Hepatocyte (in vitro differentiated cells): Measurements from ENCODE around the gene NGLY1. TPM values are rescaled to one million over a fixed set of nuclear protein-coding genes. Genes with fewer than 3 reads are reported as not detected.

ENCODE experiments used
- DNase-seq: peaks from one replicate; pipeline ENCODE4 v3.0.0-alpha.2; 2016; ENCODE audit warnings: low spot score
- H2AFZ ChIP-seq: fragments of 200-600 bp; sonication (generic); 2 replicates; pipeline ENCODE4 v1.6.0; 2016; ENCODE audit warnings: antibody characterized with exemption, mild to moderate bottlenecking
- H3K27ac ChIP-seq: fragments of 200-600 bp; sonication (generic); 2 replicates; pipeline ENCODE4 v1.5.1; 2016; ENCODE audit warnings: mild to moderate bottlenecking
- H3K27me3 ChIP-seq: fragments of 200-600 bp; sonication (generic); 2 replicates; pipeline ENCODE4 v1.6.1; 2016
- H3K36me3 ChIP-seq: fragments of 200-600 bp; sonication (generic); replicated peaks from 2 replicates; pipeline ENCODE4 v1.5.1; 2016; ENCODE audit warnings: low read depth; ENCODE audit not compliant: insufficient read depth
- H3K4me1 ChIP-seq: fragments of 200-600 bp; sonication (generic); 2 replicates; pipeline ENCODE4 v1.5.1; 2016; ENCODE audit warnings: mild to moderate bottlenecking, moderate library complexity; ENCODE audit not compliant: insufficient read depth
- H3K4me2 ChIP-seq: fragments of 200-600 bp; sonication (generic); 2 replicates; pipeline ENCODE4 v1.6.0; 2016
- H3K4me3 ChIP-seq: fragments of 200-600 bp; sonication (generic); 2 replicates; pipeline ENCODE4 v1.5.1; 2016; ENCODE audit warnings: mild to moderate bottlenecking
- H3K79me2 ChIP-seq: fragments of 200-600 bp; sonication (generic); 2 replicates; pipeline ENCODE4 v1.6.0; 2017; ENCODE audit warnings: mild to moderate bottlenecking
- H3K9me2 ChIP-seq: fragments of 200-600 bp; sonication (generic); replicated peaks from 2 replicates; pipeline ENCODE4 v1.6.0; 2017; ENCODE audit warnings: mild to moderate bottlenecking; ENCODE audit not compliant: insufficient read depth
- H3K9me3 ChIP-seq: fragments of 200-600 bp; sonication (generic); 2 replicates; pipeline ENCODE4 v1.5.1; 2016; ENCODE audit warnings: low read depth, mild to moderate bottlenecking
- H4K20me1 ChIP-seq: fragments of 200-600 bp; sonication (generic); 2 replicates; pipeline ENCODE4 v1.6.0; 2016; ENCODE audit warnings: mild to moderate bottlenecking; ENCODE audit not compliant: insufficient read depth, poor library complexity, severe bottlenecking
- CTCF ChIP-seq: fragments of 200-600 bp; sonication (generic); IDR thresholded peaks from 2 replicates; pipeline ENCODE4 v1.5.1; 2016; ENCODE audit warnings: antibody characterized with exemption, mild to moderate bottlenecking; ENCODE audit not compliant: poor library complexity
- EZH2 ChIP-seq: fragments of 200-600 bp; sonication (generic); IDR thresholded peaks from 2 replicates; pipeline ENCODE4 v1.6.1; 2016; ENCODE audit warnings: antibody characterized with exemption, mild to moderate bottlenecking, borderline replicate concordance
- EZH2phosphoT487 ChIP-seq: fragments of 200-600 bp; sonication (generic); IDR thresholded peaks from one replicate; pipeline ENCODE4 v1.6.1; 2018; ENCODE audit warnings: antibody characterized with exemption, mild to moderate bottlenecking, low read depth, moderate library complexity; ENCODE audit not compliant: unreplicated experiment, severe bottlenecking
- WGBS: methylation state at CpG from one replicate; pipeline ENCODE4 v1.1.6; 2016; ENCODE audit warnings: low lambda C conversion rate; ENCODE audit errors: missing lambda C conversion rate; 5-methylcytosine and 5-hydroxymethylcytosine counted together
- polyA plus RNA-seq: library from polyadenylated mRNA; unstranded; fragments of >200 nt; fragmentation: Nextera tagmentation; extraction: Ambion mirVana; gene quantifications from 2 replicates; pipeline ENCODE4 v1.2.1, GENCODE V29; 2016
- total RNA-seq: library from RNA; depleted of rRNA; stranded (reverse); fragments of >200 nt; gene quantifications from 2 replicates; pipeline ENCODE4 v1.2.3, GENCODE V29; 2014

NGLY1 gene
- total and polyA plus RNA-seq, 2 experiments from 2014 or later, result 32.7 to 34.7 TPM

GRCh38 chr3:25748189-25748588 lies 35.1 kb downstream of the NGLY1 start:
- H3K36me3 ChIP-seq, result no peaks in the 10 kb centered on the region
- no peaks in the 10 kb centered on the region for H3K9me2 ChIP-seq
- no peaks in the 10 kb centered on the region for H3K79me2 ChIP-seq
- no peaks in the 10 kb centered on the region for H3K4me1 ChIP-seq
- no peaks in the 10 kb centered on the region for H3K27me3 ChIP-seq
- H3K4me2 ChIP-seq, result no peak overlapping the region
- no peak overlapping the region for H3K27ac ChIP-seq
- no peak for DNase-seq
- no peak overlapping the region for H2AFZ ChIP-seq
- H4K20me1 ChIP-seq, result no peaks in the 10 kb centered on the region
- no peaks in the 10 kb centered on the region for H3K9me3 ChIP-seq
- H3K4me3 ChIP-seq, result no peak overlapping the region
- TF ChIP-seq EZH2 (no peak), EZH2phosphoT487 (no peak), CTCF (no peak)
- 77% methylated on average over 3 of the region's 3 CpGs for WGBS

GRCh38 chr3:25747033-25747432 lies 36.2 kb downstream of the NGLY1 start:
- Histone ChIP-seq H3K27me3 (no peaks in the 10 kb centered on the region), H3K4me3 (no peak overlapping the region), H4K20me1 (no peaks in the 10 kb centered on the region), H3K4me1 (no peaks in the 10 kb centered on the region), H3K79me2 (no peaks in the 10 kb centered on the region), H3K36me3 (no peaks in the 10 kb centered on the region), H2AFZ (no peak overlapping the region), H3K9me2 (no peaks in the 10 kb centered on the region), H3K9me3 (no peaks in the 10 kb centered on the region), H3K27ac (no peak overlapping the region), H3K4me2 (no peak overlapping the region)
- TF ChIP-seq CTCF (no peak), EZH2 (no peak), EZH2phosphoT487 (no peak)
- no peak for DNase-seq

GRCh38 chr3:25744470-25744869 lies 38.8 kb downstream of the NGLY1 start:
- Histone ChIP-seq H3K36me3 (no peaks in the 10 kb centered on the region), H3K4me2 (no peak overlapping the region), H4K20me1 (no peaks in the 10 kb centered on the region), H3K9me3 (no peaks in the 10 kb centered on the region), H2AFZ (no peak overlapping the region), H3K79me2 (no peaks in the 10 kb centered on the region), H3K4me3 (no peak overlapping the region), H3K27me3 (no peaks in the 10 kb centered on the region), H3K27ac (no peak overlapping the region), H3K9me2 (no peaks in the 10 kb centered on the region), H3K4me1 (no peaks in the 10 kb centered on the region)
- 96% methylated on average over 3 of the region's 3 CpGs for WGBS
- TF ChIP-seq EZH2phosphoT487 (no peak), CTCF (no peak), EZH2 (no peak)
- no peak for DNase-seq

- no peaks in the 10 kb centered on the region for H3K27me3 ChIP-seq
- DNase-seq, result no peak
- no peak overlapping the region for H2AFZ ChIP-seq
- no peaks in the 10 kb centered on the region for H3K9me3 ChIP-seq
- no peak overlapping the region for H3K27ac ChIP-seq
- H4K20me1 ChIP-seq, result no peaks in the 10 kb centered on the region
- H3K4me2 ChIP-seq, result no peak overlapping the region
- no peaks in the 10 kb centered on the region for H3K9me2 ChIP-seq
- TF ChIP-seq EZH2phosphoT487 (no peak), EZH2 (no peak), CTCF (no peak)
- H3K4me1 ChIP-seq, result no peaks in the 10 kb centered on the region
- no peaks in the 10 kb centered on the region for H3K79me2 ChIP-seq
- H3K36me3 ChIP-seq, result no peaks in the 10 kb centered on the region
- no peak overlapping the region for H3K4me3 ChIP-seq
Observed at GRCh38 chr3:25728101-25728500, 55.1 kb downstream of the NGLY1 start.
